Measurements from ENCODE around the gene CDCA3. TPM values are rescaled to one million over a fixed set of nuclear protein-coding genes. Genes with fewer than 3 reads are reported as not detected.
A peak's percentile ranks its signal among the peaks of the same experiment; 100 is the strongest.

The CDCA3 gene
- polyA plus RNA-seq, 1 experiment, result 11.6 TPM

GRCh38 chr12:6825398-6826124 is 25.5 kb downstream of the CDCA3 start:
- no peaks in the 10 kb centered on the region for H3K27me3 ChIP-seq (ENCODE audit: control insufficient read depth, insufficient read depth, low read length)
- TF ChIP-seq CTCF (IDR thresholded peaks at IDR 0.05; ENCODE audit: low read depth, low read length), result peak; percentile 96
- no peak overlapping the region for H3K27ac ChIP-seq (ENCODE audit: low read depth, low read length)
- ChIA-PET POLR2A (interaction anchor here (1.9 kb wide), 1 partner anchor 72 kb away, joined by 6 read pairs; the partner anchor contains the start of gene MLF2), CTCF (interaction anchor here (0.6 to 11.8 kb wide), 35 partner anchors 9 to 272 kb away, joined by 3 to 165 read pairs (median 4); partner anchors contain the start of genes CD4, COPS7A and MLF2)
- peak; percentile 60 for DNase-seq (ENCODE audit: low read depth, low spot score)
- H3K9me3 ChIP-seq (ENCODE audit: control insufficient read depth, insufficient read depth, low read length), result no peaks in the 10 kb centered on the region; the same call in 1 of the 2 replicates
- H3K4me3 ChIP-seq (ENCODE audit: low read depth, low read length), result peak overlapping the region; percentile 36

- H3K4me3 ChIP-seq (ENCODE audit: low read depth, low read length), result peak overlapping the region; percentile 36; the same call in 1 of the 2 replicates
Measured at GRCh38 chr12:6824901-6825381, 26.1 kb downstream of the CDCA3 start.

GRCh38 chr12:6824085-6824775 is 26.9 kb downstream of the CDCA3 start:
- H3K4me3 ChIP-seq (ENCODE audit: low read depth, low read length), result no peak overlapping the region
- ChIA-PET POLR2A (interaction anchor here (1.2 to 1.9 kb wide), 2 partner anchors 27 to 71 kb away, joined by 3 to 6 read pairs; partner anchors contain the start of genes CDCA3, MLF2 and USP5), CTCF (interaction anchor here (0.5 to 11.8 kb wide), 17 partner anchors 10 to 271 kb away, joined by 3 to 165 read pairs (median 4); partner anchors contain the start of genes COPS7A and MLF2)
- no peaks in the 10 kb centered on the region for H3K27me3 ChIP-seq (ENCODE audit: control insufficient read depth, insufficient read depth, low read length)
- no peak overlapping the region for H3K27ac ChIP-seq (ENCODE audit: low read depth, low read length)
- no peak for DNase-seq (ENCODE audit: low read depth, low spot score)
- no peaks in the 10 kb centered on the region; the same call in 1 of the 2 replicates for H3K9me3 ChIP-seq (ENCODE audit: control insufficient read depth, insufficient read depth, low read length)
- TF ChIP-seq CTCF (IDR thresholded peaks at IDR 0.05; ENCODE audit: low read depth, low read length), result no peak

More at GRCh38 chr12:6824901-6825381, 26.1 kb downstream of the CDCA3 start:
- ChIA-PET POLR2A (interaction anchor here (1.9 kb wide), 1 partner anchor 71 kb away, joined by 6 read pairs; the partner anchor contains the start of gene MLF2), CTCF (interaction anchor here (0.5 to 11.8 kb wide), 26 partner anchors 9 to 271 kb away, joined by 3 to 165 read pairs (median 4); partner anchors contain the start of genes CD4, COPS7A and MLF2)
- no peak overlapping the region for H3K27ac ChIP-seq (ENCODE audit: low read depth, low read length)
- no peaks in the 10 kb centered on the region for H3K27me3 ChIP-seq (ENCODE audit: control insufficient read depth, insufficient read depth, low read length)
- no peak for DNase-seq (ENCODE audit: low read depth, low spot score)
- H3K9me3 ChIP-seq (ENCODE audit: control insufficient read depth, insufficient read depth, low read length), result no peaks in the 10 kb centered on the region; the same call in 1 of the 2 replicates
- TF ChIP-seq CTCF (IDR thresholded peaks at IDR 0.05; ENCODE audit: low read depth, low read length), result no peak

- Histone ChIP-seq H3K4me3 (ENCODE audit: low read depth, low read length) (no peak overlapping the region), H3K27me3 (ENCODE audit: control insufficient read depth, insufficient read depth, low read length) (no peaks in the 10 kb centered on the region), H3K9me3 (ENCODE audit: control insufficient read depth, insufficient read depth, low read length) (no peaks in the 10 kb centered on the region; the same call in 1 of the 2 replicates), H3K27ac (ENCODE audit: low read depth, low read length) (no peak overlapping the region)
- CTCF ChIA-PET, result interaction anchor here (0.6 to 11.8 kb wide), 3 partner anchors 11 to 70 kb away, joined by 5 to 165 read pairs (median 27); partner anchors contain the start of gene MLF2
- no peak for DNase-seq (ENCODE audit: low read depth, low spot score)
- POLR2A ChIA-PET, result interaction anchor here (0.7 to 1.2 kb wide), 2 partner anchors 28 to 54 kb away, joined by 3 read pairs; partner anchors contain the start of genes CDCA3 and USP5
- no peak for TF ChIP-seq CTCF (IDR thresholded peaks at IDR 0.05; ENCODE audit: low read depth, low read length)
Measured at GRCh38 chr12:6823182-6824084, 27.7 kb downstream of the CDCA3 start.
